Activated CD4-positive, alpha-beta T cell treated with anti-CD3 and anti-CD28 coated beads, Interleukin-2, amount 10 ng/mL, durations not matched to agents 24 days and 14 days (primary cell): ENCODE results near the gene ARHGAP25. TPM values are rescaled to one million over a fixed set of nuclear protein-coding genes. Genes with fewer than 3 reads are reported as not detected.
A peak's percentile ranks its signal among the peaks of the same experiment; 100 is the strongest.

ENCODE experiments used
- DNase-seq: peaks from one replicate; pipeline ENCODE4 v3.0.0; 2022
- H3K27ac Mint-ChIP-seq: one replicate; pipeline ENCODE4 v1.8.0; 2022; ENCODE audit warnings: mild to moderate bottlenecking, mixed read lengths
- H3K27me3 Mint-ChIP-seq: one replicate; pipeline ENCODE4 v1.8.0; 2022; ENCODE audit warnings: mixed read lengths
- H3K36me3 Mint-ChIP-seq: one replicate; pipeline ENCODE4 v1.8.0; 2022; ENCODE audit warnings: low read depth, mild to moderate bottlenecking, mixed read lengths
- H3K4me1 Mint-ChIP-seq: one replicate; pipeline ENCODE4 v1.8.0; 2021; ENCODE audit warnings: mixed read lengths
- H3K4me3 Mint-ChIP-seq: one replicate; pipeline ENCODE4 v1.8.0; 2022; ENCODE audit warnings: mild to moderate bottlenecking, moderate library complexity, mixed read lengths
- H3K9me3 Mint-ChIP-seq: one replicate; pipeline ENCODE4 v1.8.0; 2021; ENCODE audit warnings: mixed read lengths
- intact Hi-C: fragments of 100-400 bp; cut with micrococcal nuclease; formaldehyde crosslinking; loops from one replicate; pipeline ENCODE4 v1.15.1; 2023
- total RNA-seq: library from RNA; stranded (reverse); gene quantifications from 2 replicates; pipeline ENCODE4 v1.2.3, GENCODE V29; 2022

The ARHGAP25 gene
- total RNA-seq: 37.8 and 42.2 TPM in 2 replicates

- Mint-ChIP-seq H3K36me3 (peaks cover 14% of the 10 kb centered on the region), H3K4me1 (peaks cover 41% of the 10 kb centered on the region), H3K27me3 (no peaks in the 10 kb centered on the region), H3K4me3 (no peak within 1 kb of the TSS), H3K9me3 (no peaks in the 10 kb centered on the region), H3K27ac (no peak within 1 kb of the TSS)
- DNase-seq: peak; percentile 89
- intact Hi-C loops: loop anchor here (1.0 to 10.0 kb wide), 7 partner anchors 8 to 480 kb away; partner anchors contain the start of genes APLF, FBXO48 and PPP3R1
These were observed at the start of gene ARHGAP25 for GRCh38 chr2:68734688-68735525. Gene ARHGAP25, plus strand, starts transcription at chr2:68734811. Its CDS starts 389 bp downstream, at chr2:68735200.

DNA sequence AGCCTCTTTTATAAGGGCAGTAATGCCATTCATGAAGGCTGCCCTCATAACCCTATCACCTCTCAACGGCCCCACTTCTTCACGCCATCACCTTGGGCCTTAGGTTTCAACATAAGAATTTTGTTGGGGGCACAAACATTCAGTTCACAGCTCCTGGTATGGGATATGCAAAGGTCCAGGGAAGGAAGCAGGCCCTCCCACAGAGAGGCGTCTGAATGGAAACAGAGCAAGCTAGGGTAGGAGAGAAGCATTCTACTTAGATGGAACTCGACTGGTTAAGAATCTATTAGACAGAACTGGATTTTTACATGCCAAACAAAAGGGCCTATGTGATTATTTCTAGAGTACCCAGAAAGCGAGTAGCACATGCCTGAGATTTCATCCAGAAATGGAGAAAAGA is 48.4 kb upstream of the ARHGAP25 start:
- intact Hi-C loops: no loop called here
- peaks cover 16% of the 10 kb centered on the region for H3K4me1 Mint-ChIP-seq
- DNase-seq: no peak
- peaks cover 11% of the 10 kb centered on the region for H3K27me3 Mint-ChIP-seq
- no peak overlapping the region for H3K4me3 Mint-ChIP-seq
- H3K27ac Mint-ChIP-seq: no peak overlapping the region
- H3K9me3 Mint-ChIP-seq: peaks cover 4% of the 10 kb centered on the region
- H3K36me3 Mint-ChIP-seq: no peaks in the 10 kb centered on the region

GRCh38 chr2:68687018-68687417 is 47.6 kb upstream of the ARHGAP25 start:
- intact Hi-C loops: no loop called here
- Mint-ChIP-seq H3K4me3 (no peak overlapping the region), H3K27ac (no peak overlapping the region), H3K36me3 (no peaks in the 10 kb centered on the region), H3K4me1 (peaks cover 16% of the 10 kb centered on the region), H3K9me3 (no peaks in the 10 kb centered on the region), H3K27me3 (peaks cover 6% of the 10 kb centered on the region)
- DNase-seq: no peak

- intact Hi-C loops: loop anchor here (1.0 kb wide), 2 partner anchors 25 to 37 kb away; no protein-coding TSS in a partner anchor
- Mint-ChIP-seq H3K9me3 (no peaks in the 10 kb centered on the region), H3K36me3 (no peaks in the 10 kb centered on the region), H3K27ac (peak overlapping the region; percentile 49), H3K4me3 (peak overlapping the region; percentile 11), H3K4me1 (peaks cover 20% of the 10 kb centered on the region), H3K27me3 (peaks cover 8% of the 10 kb centered on the region)
- peak; percentile 63 for DNase-seq
These were observed 44.8 kb upstream of the ARHGAP25 start for GRCh38 chr2:68689553-68690537.

- Mint-ChIP-seq H3K4me1 (peaks cover 20% of the 10 kb centered on the region), H3K9me3 (no peaks in the 10 kb centered on the region), H3K4me3 (no peak overlapping the region), H3K27ac (peak overlapping the region; percentile 8), H3K36me3 (no peaks in the 10 kb centered on the region), H3K27me3 (peaks cover 8% of the 10 kb centered on the region)
- intact Hi-C loops: loop anchor here (1.0 kb wide), 1 partner anchor 38 kb away; no protein-coding TSS in a partner anchor
- DNase-seq: no peak
These were observed 43.8 kb upstream of the ARHGAP25 start for GRCh38 chr2:68690851-68691250.

DNA sequence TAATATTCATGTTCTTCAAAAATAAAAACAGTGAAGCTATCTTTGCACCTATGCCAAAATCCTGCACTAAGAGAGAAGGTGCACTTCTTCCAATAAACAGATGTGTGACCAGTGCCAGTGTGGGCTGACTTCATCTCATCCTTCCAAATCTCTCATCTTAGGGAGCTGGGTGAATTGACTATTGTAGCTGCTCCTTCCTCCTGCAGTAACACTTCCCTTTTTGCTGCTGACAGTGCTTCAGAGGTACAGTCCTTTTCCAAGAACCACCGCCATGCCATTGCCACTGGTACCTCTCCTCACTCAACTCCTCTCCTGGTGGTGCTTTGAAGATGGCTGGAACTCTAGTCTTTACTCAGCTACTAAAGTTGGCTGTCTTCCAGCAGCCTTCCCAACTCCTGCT is 42.1 kb upstream of the ARHGAP25 start:
- H3K27ac Mint-ChIP-seq: no peak overlapping the region
- peak; percentile 43 for DNase-seq
- peaks cover 20% of the 10 kb centered on the region for H3K4me1 Mint-ChIP-seq
- no peaks in the 10 kb centered on the region for H3K9me3 Mint-ChIP-seq
- intact Hi-C loops: no loop called here
- H3K36me3 Mint-ChIP-seq: no peaks in the 10 kb centered on the region
- H3K27me3 Mint-ChIP-seq: peaks cover 11% of the 10 kb centered on the region
- no peak overlapping the region for H3K4me3 Mint-ChIP-seq

DNA sequence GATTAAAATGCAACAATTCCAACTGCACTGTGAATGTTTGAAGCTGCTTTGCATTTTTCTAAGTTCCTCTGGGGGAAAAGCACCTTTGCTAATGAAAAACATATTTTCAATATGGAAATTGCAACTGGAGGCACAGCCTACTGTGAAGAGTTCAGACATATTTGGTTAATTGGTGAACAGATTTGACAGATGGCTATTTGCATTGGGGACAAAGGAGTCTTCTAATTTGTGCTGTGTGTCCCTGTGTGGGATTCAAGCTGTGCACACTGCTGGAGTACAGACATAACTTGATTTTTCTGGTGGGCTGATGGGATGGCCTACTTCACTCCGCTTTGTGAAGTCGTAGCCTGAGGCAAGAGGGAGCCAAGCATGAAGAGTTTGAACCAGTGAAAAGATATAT is 40.7 kb upstream of the ARHGAP25 start:
- no peak overlapping the region for H3K4me3 Mint-ChIP-seq
- intact Hi-C loops: no loop called here
- H3K4me1 Mint-ChIP-seq: peaks cover 25% of the 10 kb centered on the region
- peak; percentile 33 for DNase-seq
- H3K27ac Mint-ChIP-seq: no peak overlapping the region
- no peaks in the 10 kb centered on the region for H3K36me3 Mint-ChIP-seq
- H3K27me3 Mint-ChIP-seq: peaks cover 11% of the 10 kb centered on the region
- no peaks in the 10 kb centered on the region for H3K9me3 Mint-ChIP-seq

DNA sequence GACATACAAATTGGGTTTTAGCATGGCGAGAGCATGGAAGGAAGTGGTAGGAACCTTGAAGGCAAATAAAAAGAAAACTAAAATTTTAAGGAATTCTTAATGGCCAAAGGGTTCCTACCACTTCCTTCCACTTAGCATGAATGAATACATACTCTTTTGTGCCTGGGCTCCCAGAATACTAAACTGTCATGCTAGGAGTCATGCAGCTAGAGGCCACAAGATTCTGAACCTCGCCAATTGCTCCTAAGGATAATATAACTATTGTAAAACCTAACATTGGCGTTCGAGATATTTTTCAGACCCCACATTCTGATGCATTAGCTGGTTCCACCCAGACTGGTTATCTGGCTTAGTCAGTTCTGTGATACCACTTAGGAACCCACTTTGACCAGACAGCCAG is 38.6 kb upstream of the ARHGAP25 start:
- Mint-ChIP-seq H3K4me1 (peaks cover 10% of the 10 kb centered on the region), H3K36me3 (no peaks in the 10 kb centered on the region), H3K27me3 (peaks cover 17% of the 10 kb centered on the region), H3K4me3 (no peak overlapping the region), H3K9me3 (peaks cover 8% of the 10 kb centered on the region), H3K27ac (no peak overlapping the region)
- intact Hi-C loops: no loop called here
- peak; percentile 18 for DNase-seq

- H3K27ac Mint-ChIP-seq: no peak overlapping the region
- H3K27me3 Mint-ChIP-seq: peaks cover 17% of the 10 kb centered on the region
- H3K9me3 Mint-ChIP-seq: peaks cover 8% of the 10 kb centered on the region
- peaks cover 10% of the 10 kb centered on the region for H3K4me1 Mint-ChIP-seq
- H3K36me3 Mint-ChIP-seq: no peaks in the 10 kb centered on the region
- intact Hi-C loops: no loop called here
- no peak overlapping the region for H3K4me3 Mint-ChIP-seq
- peak; percentile 15 for DNase-seq
These were observed 38.1 kb upstream of the ARHGAP25 start for GRCh38 chr2:68696554-68696953.

DNA sequence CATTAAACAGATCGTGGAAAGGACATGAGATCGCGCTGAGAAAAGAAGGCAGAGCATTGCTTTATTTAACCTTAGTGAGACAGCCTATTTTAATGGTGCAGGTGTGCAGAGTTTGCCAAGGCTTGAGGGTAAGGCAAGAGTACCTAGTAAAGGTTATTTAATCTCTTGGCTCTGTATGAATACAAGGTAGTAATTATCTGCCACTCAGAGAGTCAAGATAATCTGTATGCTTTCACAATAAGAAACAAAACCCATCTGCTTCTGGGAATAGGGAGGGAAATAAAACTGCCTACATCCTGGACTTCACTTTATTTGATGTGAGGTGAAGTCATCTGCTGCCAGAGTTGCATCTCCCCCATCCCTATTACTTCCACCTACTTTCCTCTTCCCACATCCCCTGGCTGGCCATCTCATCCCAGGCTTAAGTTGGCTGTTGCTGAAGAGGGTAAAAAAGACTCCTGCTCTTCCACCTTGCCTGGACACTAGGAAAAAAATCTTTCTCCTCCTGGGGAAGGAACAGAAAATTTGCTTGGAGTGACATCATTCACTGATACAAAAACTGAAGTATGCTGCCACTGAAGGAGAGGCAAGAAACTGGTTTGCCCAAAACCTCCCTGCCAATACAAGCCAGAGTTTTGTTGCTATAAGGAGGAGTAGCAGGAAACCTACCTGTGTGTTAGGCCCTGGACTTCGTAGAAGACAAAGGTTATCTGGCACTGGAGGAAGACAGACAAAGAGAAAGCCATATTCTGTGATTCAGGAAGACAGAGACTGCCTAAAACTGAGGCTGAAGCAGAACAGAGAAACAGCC is 35.8 kb upstream of the ARHGAP25 start:
- H3K36me3 Mint-ChIP-seq: no peaks in the 10 kb centered on the region
- intact Hi-C loops: no loop called here
- no peak overlapping the region for H3K4me3 Mint-ChIP-seq
- H3K27ac Mint-ChIP-seq: no peak overlapping the region
- DNase-seq: peak; percentile 49
- H3K27me3 Mint-ChIP-seq: peaks cover 18% of the 10 kb centered on the region
- H3K9me3 Mint-ChIP-seq: peaks cover 8% of the 10 kb centered on the region
- peaks cover 14% of the 10 kb centered on the region for H3K4me1 Mint-ChIP-seq

GRCh38 chr2:68700560-68700959 is 34.1 kb upstream of the ARHGAP25 start:
- Mint-ChIP-seq H3K36me3 (no peaks in the 10 kb centered on the region), H3K27ac (no peak overlapping the region), H3K4me3 (no peak overlapping the region), H3K27me3 (peaks cover 16% of the 10 kb centered on the region), H3K9me3 (peaks cover 8% of the 10 kb centered on the region), H3K4me1 (peaks cover 14% of the 10 kb centered on the region)
- peak; percentile 40 for DNase-seq
- intact Hi-C loops: no loop called here

DNA sequence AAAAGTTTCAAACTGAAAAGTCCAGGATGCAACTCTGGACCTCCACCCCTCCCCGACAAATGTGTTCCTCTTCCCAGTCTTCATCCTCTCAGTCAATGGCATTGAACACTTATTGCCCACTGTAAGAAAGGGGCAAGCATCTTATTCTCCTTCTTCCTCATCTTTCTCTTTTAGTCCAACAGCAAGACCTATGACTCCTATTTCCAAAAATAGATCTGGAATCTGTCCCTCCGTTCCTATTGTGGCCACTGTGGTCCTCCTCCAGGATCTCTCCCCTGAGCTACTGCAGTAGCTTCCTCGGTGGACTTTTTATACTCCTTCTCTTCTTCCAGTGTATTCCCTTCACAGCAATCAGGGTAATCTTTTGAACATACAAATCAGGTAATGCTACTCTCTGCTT is 28.0 kb upstream of the ARHGAP25 start:
- intact Hi-C loops: no loop called here
- Mint-ChIP-seq H3K4me3 (no peak overlapping the region), H3K36me3 (no peaks in the 10 kb centered on the region)

GRCh38 chr2:68708629-68709028 is 26.0 kb upstream of the ARHGAP25 start:
- peaks cover 23% of the 10 kb centered on the region for H3K4me1 Mint-ChIP-seq
- no peaks in the 10 kb centered on the region for H3K9me3 Mint-ChIP-seq
- H3K27me3 Mint-ChIP-seq: peaks cover 6% of the 10 kb centered on the region
- no peak overlapping the region for H3K4me3 Mint-ChIP-seq
- intact Hi-C loops: loop anchor here (1.0 to 2.0 kb wide), 4 partner anchors 128 to 244 kb away; no protein-coding TSS in a partner anchor
- no peaks in the 10 kb centered on the region for H3K36me3 Mint-ChIP-seq
- H3K27ac Mint-ChIP-seq: no peak overlapping the region
- no peak for DNase-seq

More for the DNA sequence above, 28.0 kb upstream of the ARHGAP25 start:
- Mint-ChIP-seq H3K4me1 (peaks cover 23% of the 10 kb centered on the region), H3K9me3 (no peaks in the 10 kb centered on the region), H3K27me3 (peaks cover 10% of the 10 kb centered on the region), H3K27ac (no peak overlapping the region)
- no peak for DNase-seq
